HG02623 (cell line): ENCODE results near the gene CREB3.

Experiments
- ATAC-seq: cut with Tn5 transposase; IDR thresholded peaks from one replicate; pipeline ENCODE4 v1.9.1; 2021; ENCODE audit warnings: moderate library complexity; ENCODE audit not compliant: unreplicated experiment

The CREB3 gene

GRCh38 chr9:35700942-35701341, 31.5 kb upstream of the CREB3 start:
- ATAC-seq, result no peak

- no peak for ATAC-seq
Measured at GRCh38 chr9:35702696-35703095, 29.8 kb upstream of the CREB3 start.

GRCh38 chr9:35703906-35704672, 28.4 kb upstream of the CREB3 start:
- no peak for ATAC-seq

- no peak for ATAC-seq
Measured at GRCh38 chr9:35705372-35705771, 27.1 kb upstream of the CREB3 start.

- no peak for ATAC-seq
Measured at GRCh38 chr9:35705836-35706430, 26.5 kb upstream of the CREB3 start.

GRCh38 chr9:35706951-35707350, 25.5 kb upstream of the CREB3 start:
- no peak for ATAC-seq

- no peak for ATAC-seq
Measured at GRCh38 chr9:35708146-35708545, 24.3 kb upstream of the CREB3 start.

- no peak for ATAC-seq
Measured at GRCh38 chr9:35710818-35711500, 21.5 kb upstream of the CREB3 start.

- ATAC-seq, result no peak
Measured at GRCh38 chr9:35711501-35712428, 20.7 kb upstream of the CREB3 start.

GRCh38 chr9:35712762-35713400, 19.6 kb upstream of the CREB3 start:
- no peak for ATAC-seq

- ATAC-seq, result no peak
Measured at GRCh38 chr9:35713578-35713977, 18.9 kb upstream of the CREB3 start.

GRCh38 chr9:35714123-35714522, 18.3 kb upstream of the CREB3 start:
- no peak for ATAC-seq

GRCh38 chr9:35714579-35715252, 17.8 kb upstream of the CREB3 start:
- ATAC-seq, result no peak

- ATAC-seq, result no peak
Measured at GRCh38 chr9:35716230-35716629, 16.2 kb upstream of the CREB3 start.

- ATAC-seq, result no peak
Measured at GRCh38 chr9:35717132-35717870, 15.2 kb upstream of the CREB3 start.

GRCh38 chr9:35718721-35719511, 13.6 kb upstream of the CREB3 start:
- ATAC-seq, result no peak

- ATAC-seq, result no peak
Measured at GRCh38 chr9:35719546-35719945, 12.9 kb upstream of the CREB3 start.

GRCh38 chr9:35723426-35723825, 9.0 kb upstream of the CREB3 start:
- ATAC-seq, result no peak

- ATAC-seq, result no peak
Measured at GRCh38 chr9:35723908-35724307, 8.6 kb upstream of the CREB3 start.
